ENCODE results near the gene KRT80. TPM values are rescaled to one million over a fixed set of nuclear protein-coding genes. Genes with fewer than 3 reads are reported as not detected.

The KRT80 gene
- total RNA-seq, 1 experiment from 2014 or later: 8.8 TPM

- TF ChIP-seq CTCF (IDR thresholded peaks at IDR 0.05 in 2 of 3, conservative IDR thresholded peaks at IDR 0.05 in 1 of 3; ENCODE audit: borderline replicate concordance in 1 of 3, insufficient read depth in 1 of 3, low read depth in 2 of 3, low read length in 2 of 3): no peak
Observed at GRCh38 chr12:52182898-52183543, 8.8 kb downstream of the KRT80 start (continued).

GRCh38 chr12:52182384-52182783 lies 9.4 kb downstream of the KRT80 start:
- TF ChIP-seq CBX3 (IDR thresholded peaks at IDR 0.05; ENCODE audit: low read depth) (no peak), EZH2phosphoT487 (IDR thresholded peaks at IDR 0.05; ENCODE audit: borderline replicate concordance) (no peak), ZFX (IDR thresholded peaks at IDR 0.05) (no peak), CEBPB (IDR thresholded peaks at IDR 0.05; ENCODE audit: low read depth) (no peak), SP1 (IDR thresholded peaks at IDR 0.05; ENCODE audit: low read depth) (no peak), POLR2AphosphoS5 (IDR thresholded peaks at IDR 0.05; ENCODE audit: low read depth, low read length) (no peak), EGR1 (IDR thresholded peaks at IDR 0.05; ENCODE audit: low read depth) (no peak), FOSL1 (IDR thresholded peaks at IDR 0.05; ENCODE audit: low read depth) (no peak), JUND (IDR thresholded peaks at IDR 0.05) (no peak), TCF7L2 (IDR thresholded peaks at IDR 0.05; ENCODE audit: borderline replicate concordance, extremely low read depth, insufficient read depth, insufficient read length) (no peak), CTCF (IDR thresholded peaks at IDR 0.05 in 2 of 3, conservative IDR thresholded peaks at IDR 0.05 in 1 of 3; ENCODE audit: borderline replicate concordance in 1 of 3, insufficient read depth in 1 of 3, low read depth in 2 of 3, low read length in 2 of 3) (no peak), MAX (IDR thresholded peaks at IDR 0.05) (no peak), EZH2 (IDR thresholded peaks at IDR 0.05) (no peak), POLR2A (IDR thresholded peaks at IDR 0.05; ENCODE audit: borderline replicate concordance, extremely low read depth, insufficient read depth, insufficient read length) (no peak), YY1 (IDR thresholded peaks at IDR 0.05; ENCODE audit: extremely low read depth, insufficient replicate concordance, low read depth, low read length) (no peak), SRF (IDR thresholded peaks at IDR 0.05; ENCODE audit: low read depth) (no peak), REST (IDR thresholded peaks at IDR 0.05; ENCODE audit: low read depth) (no peak), SIN3A (IDR thresholded peaks at IDR 0.05; ENCODE audit: low read depth) (no peak)
- DNase-seq (ENCODE audit: low read depth, low spot score): no peak
- ChIA-PET CTCF (interaction anchor here (0.6 to 2.3 kb wide), 2 partner anchors 10 to 701 kb away, joined by 4 to 8 read pairs; no protein-coding TSS in a partner anchor), RAD21 (ENCODE audit: low non-redundant PET in 1 of 2, low total read pairs in 2 of 2, uncharacterized antibody in 2 of 2, unreplicated experiment in 2 of 2) (no interaction called here), POLR2A (interaction anchor here (0.7 to 1.3 kb wide), 2 partner anchors 9 to 22 kb away, joined by 3 to 9 read pairs; partner anchors contain the start of gene KRT80)
- Histone ChIP-seq H3K27me3 (ENCODE audit: insufficient read depth, low read length) (no peaks in the 10 kb centered on the region), H3K9me3 (ENCODE audit: control insufficient read depth in 1 of 2, insufficient read depth in 1 of 2, low read depth in 1 of 2, low read length in 2 of 2) (no peaks in the 10 kb centered on the region), H3K4me2 (ENCODE audit: low read length) (peak overlapping the region; percentile 57), H3K9me2 (ENCODE audit: insufficient read depth) (no peaks in the 10 kb centered on the region), H3K4me3 (replicated peaks in 1 of 2; ENCODE audit: low read depth in 1 of 2, low read length in 2 of 2) (no peak overlapping the region), H2AFZ (ENCODE audit: low read depth, low read length, poor library complexity, severe bottlenecking) (no peak overlapping the region), H3K27ac (ENCODE audit: low read depth, low read length) (no peak overlapping the region), H3K9ac (ENCODE audit: low read length) (peak overlapping the region; percentile 52), H3K4me1 (ENCODE audit: control insufficient read depth in 1 of 2, insufficient read depth in 2 of 2, low read length in 2 of 2) (peaks cover 36 to 72% of the 10 kb centered on the region in 2 experiments), H3K36me3 (ENCODE audit: control insufficient read depth in 1 of 2, insufficient read depth in 2 of 2, low read length in 2 of 2) (no peaks in the 10 kb centered on the region), H3K79me2 (ENCODE audit: insufficient read depth, low read length) (no peaks in the 10 kb centered on the region), H4K20me1 (ENCODE audit: insufficient read depth) (no peaks in the 10 kb centered on the region)
- BruUV-seq (replicated peaks): no TSS peak
- ATAC-seq: no peak
- intact Hi-C loops (cut with micrococcal nuclease): no loop called here
